ENCODE measurements around the gene UBE2V1. TPM values are rescaled to one million over a fixed set of nuclear protein-coding genes. Genes with fewer than 3 reads are reported as not detected.

Gene UBE2V1
- polyA plus RNA-seq, 1 of the 3 experiments (the other 2 are of a cell fraction) = 99.7 TPM

DNA sequence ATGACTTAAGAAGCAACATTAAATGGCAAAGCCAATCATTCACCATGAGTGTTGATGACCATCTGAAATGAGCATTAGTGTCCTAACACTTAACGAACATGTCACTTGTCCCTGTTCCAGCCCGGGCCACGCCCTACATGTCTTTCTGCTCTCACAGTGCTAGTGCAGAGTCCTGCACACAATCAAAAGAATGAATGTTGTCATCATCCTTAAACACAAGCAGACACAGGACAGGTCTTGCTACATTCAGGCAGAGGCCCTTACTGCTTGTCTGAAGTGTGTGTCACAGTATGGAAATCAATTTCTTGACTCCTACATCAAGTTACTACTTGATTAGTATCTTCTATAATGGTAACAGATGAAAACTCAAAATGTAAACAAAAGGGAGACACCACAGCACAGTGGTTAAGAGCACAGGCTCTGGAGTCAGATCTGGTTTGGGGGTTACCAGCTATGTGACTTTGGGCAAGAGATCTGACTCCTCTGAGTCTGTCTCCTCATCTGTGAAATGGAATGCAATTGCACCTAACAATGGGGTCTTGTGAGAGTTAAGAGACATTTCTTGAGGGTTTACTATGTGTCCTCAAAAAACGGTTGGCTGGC, 17.4 kb downstream of the UBE2V1 start:
- CTCF ChIA-PET = interaction anchor here (1.6 to 3.4 kb wide), 3 partner anchors 17 to 117 kb away, joined by 5 to 24 read pairs (median 7); partner anchors contain the start of gene UBE2V1
- Histone ChIP-seq H3K36me3 (replicated peaks in 1 of 2; ENCODE audit: control insufficient read depth in 1 of 2, insufficient read depth in 2 of 2, low read length in 1 of 2) (peaks cover 50 to 51% of the 10 kb centered on the region in 2 experiments), H3K27ac (ENCODE audit: low read depth in 2 of 2, low read length in 1 of 2) (no peak overlapping the region), H4K20me1 (ENCODE audit: insufficient read depth) (peaks cover 76% of the 10 kb centered on the region), H3K9ac (no peak overlapping the region), H3K27me3 (ENCODE audit: insufficient read depth) (no peaks in the 10 kb centered on the region), H3K4me3 (ENCODE audit: low read depth in 2 of 2, low read length in 1 of 2) (no peak overlapping the region), H3K9me3 (no peaks in the 10 kb centered on the region), H3K79me2 (ENCODE audit: insufficient read depth) (peaks cover 97% of the 10 kb centered on the region), H3K4me2 (no peak overlapping the region), H3F3A (replicated peaks; ENCODE audit: insufficient read depth) (peaks cover 6% of the 10 kb centered on the region), H3K9me2 (no peaks in the 10 kb centered on the region), H3K4me1 (ENCODE audit: control insufficient read depth in 1 of 2, insufficient read depth in 2 of 2, low read depth in 1 of 2, low read length in 1 of 2) (peaks cover 0 to 3% of the 10 kb centered on the region in 2 experiments; a peak in 2 of 4 replicates), H2AFZ (ENCODE audit: low read depth) (no peak overlapping the region)
- no peak for TF ChIP-seq NRF1 (IDR thresholded peaks at IDR 0.05; ENCODE audit: low read depth, low read length)
- no peak for TF ChIP-seq GATA2 (CRISPR knock-in tag; IDR thresholded peaks at IDR 0.05)
- no peak for TF ChIP-seq MXI1 (IDR thresholded peaks at IDR 0.05; ENCODE audit: low read depth, low read length)
- no peak for TF ChIP-seq POLR2AphosphoS5 (IDR thresholded peaks at IDR 0.05; ENCODE audit: low read depth, low read length)
- no peak for TF ChIP-seq SIN3A (IDR thresholded peaks at IDR 0.05; ENCODE audit: borderline replicate concordance, low read depth, low read length)
- no peak for TF ChIP-seq FOXJ3 (CRISPR knock-in tag; IDR thresholded peaks at IDR 0.05)
- TF ChIP-seq TCF12 (IDR thresholded peaks at IDR 0.05) = no peak
- TF ChIP-seq, protein P1, sequence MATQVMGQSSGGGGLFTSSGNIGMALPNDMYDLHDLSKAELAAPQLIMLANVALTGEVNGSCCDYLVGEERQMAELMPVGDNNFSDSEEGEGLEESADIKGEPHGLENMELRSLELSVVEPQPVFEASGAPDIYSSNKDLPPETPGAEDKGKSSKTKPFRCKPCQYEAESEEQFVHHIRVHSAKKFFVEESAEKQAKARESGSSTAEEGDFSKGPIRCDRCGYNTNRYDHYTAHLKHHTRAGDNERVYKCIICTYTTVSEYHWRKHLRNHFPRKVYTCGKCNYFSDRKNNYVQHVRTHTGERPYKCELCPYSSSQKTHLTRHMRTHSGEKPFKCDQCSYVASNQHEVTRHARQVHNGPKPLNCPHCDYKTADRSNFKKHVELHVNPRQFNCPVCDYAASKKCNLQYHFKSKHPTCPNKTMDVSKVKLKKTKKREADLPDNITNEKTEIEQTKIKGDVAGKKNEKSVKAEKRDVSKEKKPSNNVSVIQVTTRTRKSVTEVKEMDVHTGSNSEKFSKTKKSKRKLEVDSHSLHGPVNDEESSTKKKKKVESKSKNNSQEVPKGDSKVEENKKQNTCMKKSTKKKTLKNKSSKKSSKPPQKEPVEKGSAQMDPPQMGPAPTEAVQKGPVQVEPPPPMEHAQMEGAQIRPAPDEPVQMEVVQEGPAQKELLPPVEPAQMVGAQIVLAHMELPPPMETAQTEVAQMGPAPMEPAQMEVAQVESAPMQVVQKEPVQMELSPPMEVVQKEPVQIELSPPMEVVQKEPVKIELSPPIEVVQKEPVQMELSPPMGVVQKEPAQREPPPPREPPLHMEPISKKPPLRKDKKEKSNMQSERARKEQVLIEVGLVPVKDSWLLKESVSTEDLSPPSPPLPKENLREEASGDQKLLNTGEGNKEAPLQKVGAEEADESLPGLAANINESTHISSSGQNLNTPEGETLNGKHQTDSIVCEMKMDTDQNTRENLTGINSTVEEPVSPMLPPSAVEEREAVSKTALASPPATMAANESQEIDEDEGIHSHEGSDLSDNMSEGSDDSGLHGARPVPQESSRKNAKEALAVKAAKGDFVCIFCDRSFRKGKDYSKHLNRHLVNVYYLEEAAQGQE (IDR thresholded peaks at IDR 0.05; ENCODE audit: low read depth, low read length) = no peak
- TF ChIP-seq CHD2 (IDR thresholded peaks at IDR 0.05; ENCODE audit: low read length, partially characterized antibody) = no peak
- no peak for TF ChIP-seq FOSL2 (IDR thresholded peaks at IDR 0.05; ENCODE audit: borderline replicate concordance, low read depth)
- no peak for TF ChIP-seq RAD21 (IDR thresholded peaks at IDR 0.05; ENCODE audit: low read length)
- TF ChIP-seq, protein P2, sequence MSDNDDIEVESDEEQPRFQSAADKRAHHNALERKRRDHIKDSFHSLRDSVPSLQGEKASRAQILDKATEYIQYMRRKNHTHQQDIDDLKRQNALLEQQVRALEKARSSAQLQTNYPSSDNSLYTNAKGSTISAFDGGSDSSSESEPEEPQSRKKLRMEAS (IDR thresholded peaks at IDR 0.05; ENCODE audit: low read depth) = no peak
- POLR2A ChIA-PET = no interaction called here
- WGBS (ENCODE audit: low lambda C conversion rate) = 93% methylated on average over 4 of the region's 4 CpGs
- DNase-seq = no peak

DNA sequence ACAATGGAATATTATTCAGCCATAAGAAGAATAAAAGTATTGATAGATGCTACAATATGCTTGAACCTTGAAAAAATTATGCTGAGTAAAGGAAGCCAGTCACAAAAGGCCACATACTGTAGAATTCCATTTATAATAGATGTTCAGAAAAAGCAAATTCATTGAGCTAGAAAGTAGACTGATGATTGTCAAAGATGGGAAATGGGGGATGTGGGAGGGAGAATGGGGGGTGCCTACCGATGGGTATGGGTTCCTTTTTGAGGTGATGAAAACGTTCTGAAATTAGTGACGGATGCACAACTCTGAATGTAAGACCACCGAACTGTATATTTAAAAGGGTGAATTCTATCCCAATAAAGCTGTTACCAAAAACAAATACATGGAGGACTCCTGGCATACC, 18.4 kb downstream of the UBE2V1 start:
- H3K27ac ChIP-seq (ENCODE audit: low read depth in 2 of 2, low read length in 1 of 2) = no peak overlapping the region
- H4K20me1 ChIP-seq (ENCODE audit: insufficient read depth) = peaks cover 76% of the 10 kb centered on the region
- peaks cover 10% of the 10 kb centered on the region for H3F3A ChIP-seq (replicated peaks; ENCODE audit: insufficient read depth)
- peaks cover 0 to 1% of the 10 kb centered on the region in 2 experiments; a peak in 2 of 4 replicates for H3K4me1 ChIP-seq (ENCODE audit: control insufficient read depth in 1 of 2, insufficient read depth in 2 of 2, low read depth in 1 of 2, low read length in 1 of 2)
- peaks cover 97% of the 10 kb centered on the region for H3K79me2 ChIP-seq (ENCODE audit: insufficient read depth)
- no peaks in the 10 kb centered on the region for H3K27me3 ChIP-seq (ENCODE audit: insufficient read depth)
- no peak overlapping the region for H3K4me3 ChIP-seq (ENCODE audit: low read depth in 2 of 2, low read length in 1 of 2)
- no peak overlapping the region for H3K4me2 ChIP-seq
- no peaks in the 10 kb centered on the region for H3K9me2 ChIP-seq
- peaks cover 50 to 54% of the 10 kb centered on the region in 2 experiments for H3K36me3 ChIP-seq (replicated peaks in 1 of 2; ENCODE audit: control insufficient read depth in 1 of 2, insufficient read depth in 2 of 2, low read length in 1 of 2)
- H2AFZ ChIP-seq (ENCODE audit: low read depth) = no peak overlapping the region
- CTCF ChIA-PET = interaction anchor here (1.3 to 7.0 kb wide), 5 partner anchors 10 to 116 kb away, joined by 3 to 31 read pairs (median 7); no protein-coding TSS in a partner anchor
- POLR2A ChIA-PET = no interaction called here
- H3K9me3 ChIP-seq = no peaks in the 10 kb centered on the region
- DNase-seq = no peak
- 83% methylated on average over 4 of the region's 4 CpGs for WGBS (ENCODE audit: low lambda C conversion rate)
- no peak overlapping the region for H3K9ac ChIP-seq
- TF ChIP-seq YY1 (IDR thresholded peaks at IDR 0.05; ENCODE audit: low read depth) (no peak), TAF1 (IDR thresholded peaks at IDR 0.05; ENCODE audit: borderline replicate concordance, low read depth, low read length) (no peak), TEAD4 (IDR thresholded peaks at IDR 0.05; ENCODE audit: borderline replicate concordance, insufficient read depth) (no peak), SIN3A (IDR thresholded peaks at IDR 0.05; ENCODE audit: borderline replicate concordance, low read depth, low read length) (no peak), CHD2 (IDR thresholded peaks at IDR 0.05; ENCODE audit: low read length, partially characterized antibody) (no peak), RXRA (IDR thresholded peaks at IDR 0.05; ENCODE audit: borderline replicate concordance, low read depth) (no peak), TCF12 (IDR thresholded peaks at IDR 0.05) (no peak), RAD21 (IDR thresholded peaks at IDR 0.05; ENCODE audit: low read length) (no peak), EZH2phosphoT487 (IDR thresholded peaks at IDR 0.05; ENCODE audit: borderline replicate concordance, low read depth) (no peak), RFX5 (IDR thresholded peaks at IDR 0.05; ENCODE audit: low read length) (no peak)
- TF ChIP-seq, protein P3, sequence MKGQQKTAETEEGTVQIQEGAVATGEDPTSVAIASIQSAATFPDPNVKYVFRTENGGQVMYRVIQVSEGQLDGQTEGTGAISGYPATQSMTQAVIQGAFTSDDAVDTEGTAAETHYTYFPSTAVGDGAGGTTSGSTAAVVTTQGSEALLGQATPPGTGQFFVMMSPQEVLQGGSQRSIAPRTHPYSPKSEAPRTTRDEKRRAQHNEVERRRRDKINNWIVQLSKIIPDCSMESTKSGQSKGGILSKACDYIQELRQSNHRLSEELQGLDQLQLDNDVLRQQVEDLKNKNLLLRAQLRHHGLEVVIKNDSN (IDR thresholded peaks at IDR 0.05; ENCODE audit: borderline replicate concordance, low read depth) = no peak
- TF ChIP-seq, protein P2 (IDR thresholded peaks at IDR 0.05; ENCODE audit: low read depth) = no peak
- TF ChIP-seq, protein P4, sequence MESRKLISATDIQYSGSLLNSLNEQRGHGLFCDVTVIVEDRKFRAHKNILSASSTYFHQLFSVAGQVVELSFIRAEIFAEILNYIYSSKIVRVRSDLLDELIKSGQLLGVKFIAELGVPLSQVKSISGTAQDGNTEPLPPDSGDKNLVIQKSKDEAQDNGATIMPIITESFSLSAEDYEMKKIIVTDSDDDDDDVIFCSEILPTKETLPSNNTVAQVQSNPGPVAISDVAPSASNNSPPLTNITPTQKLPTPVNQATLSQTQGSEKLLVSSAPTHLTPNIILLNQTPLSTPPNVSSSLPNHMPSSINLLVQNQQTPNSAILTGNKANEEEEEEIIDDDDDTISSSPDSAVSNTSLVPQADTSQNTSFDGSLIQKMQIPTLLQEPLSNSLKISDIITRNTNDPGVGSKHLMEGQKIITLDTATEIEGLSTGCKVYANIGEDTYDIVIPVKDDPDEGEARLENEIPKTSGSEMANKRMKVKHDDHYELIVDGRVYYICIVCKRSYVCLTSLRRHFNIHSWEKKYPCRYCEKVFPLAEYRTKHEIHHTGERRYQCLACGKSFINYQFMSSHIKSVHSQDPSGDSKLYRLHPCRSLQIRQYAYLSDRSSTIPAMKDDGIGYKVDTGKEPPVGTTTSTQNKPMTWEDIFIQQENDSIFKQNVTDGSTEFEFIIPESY (IDR thresholded peaks at IDR 0.05; ENCODE audit: borderline replicate concordance, low read depth) = no peak

Data from SK-N-SH (cell line).